ENCODE data around the gene SOX4.

The SOX4 gene

GRCh38 chr6:21594416-21595281 is 1.1 kb downstream of the SOX4 start:
- TF ChIP-seq CTCF (IDR thresholded peaks at IDR 0.05), result no peak

- no peak for TF ChIP-seq CTCF (IDR thresholded peaks at IDR 0.05)
Measured at GRCh38 chr6:21595285-21596144, 2.0 kb downstream of the SOX4 start.

- TF ChIP-seq CTCF (IDR thresholded peaks at IDR 0.05), result no peak
Measured at GRCh38 chr6:21596145-21596948, 2.8 kb downstream of the SOX4 start.

- TF ChIP-seq CTCF (IDR thresholded peaks at IDR 0.05), result peak; percentile 54; the same call in 1 of the 2 replicates
Measured at GRCh38 chr6:21596949-21597682, 3.6 kb downstream of the SOX4 start.

GRCh38 chr6:21597801-21598673 is 4.5 kb downstream of the SOX4 start:
- no peak for TF ChIP-seq CTCF (IDR thresholded peaks at IDR 0.05)

- TF ChIP-seq CTCF (IDR thresholded peaks at IDR 0.05), result no peak
Measured at GRCh38 chr6:21598674-21599023, 5.1 kb downstream of the SOX4 start.
